ENCODE data around the gene IFRD1. TPM values are rescaled to one million over a fixed set of nuclear protein-coding genes. Genes with fewer than 3 reads are reported as not detected.

IFRD1 gene
- polyA plus RNA-seq, 3 donors: 32.6 to 40.8 (median 40.5) TPM

DNA sequence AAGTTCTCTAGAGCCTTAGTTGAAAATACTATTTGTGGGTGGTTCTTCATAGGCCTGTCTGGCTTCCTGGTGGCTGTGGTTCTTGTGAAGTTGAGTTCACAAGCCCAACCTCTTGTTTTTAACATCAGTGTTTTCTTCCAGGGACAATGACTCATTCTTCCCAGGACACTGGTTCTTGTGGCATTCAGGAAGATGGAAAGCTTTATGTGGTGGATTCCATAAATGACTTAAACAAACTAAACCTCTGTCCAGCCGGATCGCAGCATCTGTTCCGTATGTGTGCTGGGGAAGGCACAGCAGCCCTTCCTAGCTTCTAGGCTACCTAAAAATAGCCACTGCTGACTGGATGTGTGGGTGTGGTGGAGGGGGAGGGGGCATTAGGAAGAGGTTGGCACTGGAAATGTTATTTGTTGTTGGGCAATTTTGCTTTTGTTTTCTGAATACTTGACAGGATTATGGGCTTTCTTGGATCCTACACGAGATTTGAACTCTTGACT, 34.5 kb downstream of the IFRD1 start:
- DNase-seq (ENCODE audit: low read depth in 3 of 3, low spot score in 2 of 3): no peak

DNA sequence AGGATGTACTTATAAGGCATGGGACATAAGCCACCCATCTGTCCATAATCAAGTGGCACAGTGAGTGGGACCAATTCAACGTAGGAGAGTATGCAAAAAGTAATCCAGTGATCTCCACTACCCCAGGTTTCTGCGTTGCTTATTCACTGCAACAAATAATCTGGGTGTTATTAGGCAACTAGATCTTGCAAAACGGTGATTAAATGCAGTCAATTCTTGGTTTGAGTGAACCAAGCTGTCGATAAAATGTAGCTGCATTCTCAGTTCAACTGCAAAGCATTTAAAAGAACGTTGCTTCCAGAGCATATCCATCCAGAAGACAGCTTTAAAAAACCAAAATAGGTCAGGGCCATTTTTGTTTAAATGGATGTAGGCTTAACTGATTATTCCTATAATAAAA, 35.5 kb downstream of the IFRD1 start:
- no peak for DNase-seq (ENCODE audit: low read depth in 3 of 3, low spot score in 2 of 3)

DNA sequence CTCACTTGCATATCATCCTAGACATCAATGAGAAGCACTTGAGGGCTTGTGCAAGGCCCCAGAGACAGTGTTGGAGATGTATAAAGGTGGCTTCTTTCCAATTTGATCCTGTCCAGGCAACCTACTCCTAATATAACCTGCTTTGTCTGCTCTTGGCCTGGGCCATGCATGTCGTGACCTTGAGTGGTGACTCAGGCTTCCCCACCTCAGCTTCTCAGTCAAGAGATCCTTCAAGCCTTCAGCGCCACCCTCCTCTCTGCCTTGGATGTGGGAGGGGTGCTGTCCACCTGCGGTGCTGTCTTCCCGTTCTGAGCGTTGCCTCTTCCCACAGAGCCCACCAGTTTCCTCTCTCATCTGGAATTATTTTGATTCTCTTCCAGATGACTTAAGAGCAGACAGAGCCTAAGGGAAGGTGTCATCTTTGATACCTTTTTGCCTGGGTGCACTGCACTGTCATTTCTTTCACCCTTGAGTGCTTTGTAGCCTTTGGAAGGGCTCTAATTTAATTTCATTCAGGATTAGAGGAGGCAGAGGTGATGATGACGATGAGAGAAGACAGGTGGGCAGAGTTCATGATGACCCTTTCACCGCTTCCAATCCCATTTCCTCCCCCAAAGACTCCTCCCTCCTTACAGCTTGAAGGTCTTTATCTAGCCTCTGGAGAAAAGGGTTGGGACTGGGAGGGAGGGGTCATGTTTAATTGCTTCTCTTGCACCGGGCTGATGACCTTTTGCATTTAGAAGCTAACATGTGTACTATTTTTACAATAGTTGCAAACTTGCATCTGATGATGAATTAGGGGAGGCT, 37.4 kb downstream of the IFRD1 start:
- no peak for DNase-seq (ENCODE audit: low read depth in 3 of 3, low spot score in 2 of 3)

DNA sequence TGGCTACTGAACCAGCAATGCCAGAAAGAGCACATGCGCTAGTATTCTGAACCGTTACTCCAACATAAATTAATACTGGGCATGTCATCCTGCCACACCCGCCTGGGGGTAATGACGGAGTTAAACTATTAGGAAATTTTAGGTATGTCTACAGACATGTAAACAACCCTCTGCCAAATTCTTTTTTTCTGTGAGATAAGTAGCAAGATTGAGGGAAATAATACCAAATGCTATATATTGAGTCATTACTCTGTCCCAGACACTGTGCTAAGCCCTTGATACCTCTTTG, 37.9 kb downstream of the IFRD1 start:
- no peak for DNase-seq (ENCODE audit: low read depth in 3 of 3, low spot score in 2 of 3)

DNA sequence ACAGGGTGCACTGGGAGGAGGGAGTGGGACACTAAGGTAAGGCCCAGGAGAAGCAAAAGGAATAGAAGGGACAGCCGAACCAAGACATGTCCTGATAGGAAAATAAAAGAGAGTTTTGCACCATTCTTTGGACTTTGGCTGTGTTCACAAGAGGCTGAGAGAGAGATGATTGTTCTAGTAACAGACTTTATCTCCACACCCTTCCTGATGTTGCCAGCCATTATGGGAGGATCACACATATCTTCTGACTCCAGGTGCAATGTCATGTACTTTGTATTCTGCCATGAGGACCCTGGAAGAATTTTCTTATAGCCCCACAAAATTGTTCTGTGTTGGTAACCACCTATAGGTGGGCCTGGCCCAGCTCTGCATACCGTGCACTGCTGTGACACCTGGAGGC, 41.9 kb downstream of the IFRD1 start:
- no peak for DNase-seq (ENCODE audit: low read depth in 3 of 3, low spot score in 2 of 3)

DNA sequence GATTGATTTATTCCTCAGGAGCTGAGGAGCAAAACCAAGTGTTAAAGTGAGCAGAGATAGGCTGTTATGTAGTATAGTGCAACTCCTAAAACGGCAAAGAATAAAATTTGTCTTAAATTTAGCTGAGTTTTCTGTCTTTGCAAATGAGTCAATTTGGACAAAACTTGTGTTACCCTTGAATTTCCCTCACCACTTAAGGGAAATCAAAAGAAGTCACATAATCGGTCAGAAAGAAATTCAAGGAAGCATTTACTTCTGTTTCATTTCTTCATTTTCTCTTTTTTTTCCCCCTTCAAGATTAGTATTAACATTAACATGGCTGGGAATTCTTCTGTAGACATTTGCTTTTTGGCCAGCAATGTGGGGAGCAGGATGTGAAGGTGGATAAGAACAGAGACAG, 44.4 kb downstream of the IFRD1 start:
- no peak for DNase-seq (ENCODE audit: low read depth in 3 of 3, low spot score in 2 of 3)

DNA sequence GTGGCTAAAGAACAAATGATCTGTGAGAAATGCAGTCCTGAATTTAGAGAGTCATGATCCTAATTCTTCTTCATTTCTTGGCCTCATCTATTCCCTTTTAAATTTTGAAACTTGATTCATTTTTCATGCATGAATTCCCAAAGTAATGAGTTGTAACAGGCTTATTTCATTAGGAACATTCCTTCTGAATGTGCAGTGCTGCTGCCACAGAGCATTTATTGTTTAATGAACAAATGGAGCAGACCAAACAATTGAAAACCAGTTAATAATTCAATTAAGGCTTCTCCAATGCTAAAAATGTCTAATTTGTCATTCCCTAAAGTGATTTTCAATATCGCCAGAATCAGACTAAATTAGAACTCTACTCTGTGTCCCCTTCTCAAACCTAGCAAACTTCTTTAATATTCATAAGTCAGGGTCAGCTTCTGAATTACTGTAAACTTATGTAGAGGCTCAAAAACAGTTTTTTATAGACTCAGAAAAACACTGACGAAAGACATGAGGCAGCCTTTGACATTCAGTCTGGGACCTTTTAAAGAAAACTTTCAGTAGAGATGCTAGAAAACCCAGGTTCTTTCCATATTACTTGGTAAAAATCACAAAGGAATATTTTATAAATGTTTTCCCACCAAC, 45.0 kb downstream of the IFRD1 start:
- DNase-seq (ENCODE audit: low read depth in 3 of 3, low spot score in 2 of 3): no peak

DNA sequence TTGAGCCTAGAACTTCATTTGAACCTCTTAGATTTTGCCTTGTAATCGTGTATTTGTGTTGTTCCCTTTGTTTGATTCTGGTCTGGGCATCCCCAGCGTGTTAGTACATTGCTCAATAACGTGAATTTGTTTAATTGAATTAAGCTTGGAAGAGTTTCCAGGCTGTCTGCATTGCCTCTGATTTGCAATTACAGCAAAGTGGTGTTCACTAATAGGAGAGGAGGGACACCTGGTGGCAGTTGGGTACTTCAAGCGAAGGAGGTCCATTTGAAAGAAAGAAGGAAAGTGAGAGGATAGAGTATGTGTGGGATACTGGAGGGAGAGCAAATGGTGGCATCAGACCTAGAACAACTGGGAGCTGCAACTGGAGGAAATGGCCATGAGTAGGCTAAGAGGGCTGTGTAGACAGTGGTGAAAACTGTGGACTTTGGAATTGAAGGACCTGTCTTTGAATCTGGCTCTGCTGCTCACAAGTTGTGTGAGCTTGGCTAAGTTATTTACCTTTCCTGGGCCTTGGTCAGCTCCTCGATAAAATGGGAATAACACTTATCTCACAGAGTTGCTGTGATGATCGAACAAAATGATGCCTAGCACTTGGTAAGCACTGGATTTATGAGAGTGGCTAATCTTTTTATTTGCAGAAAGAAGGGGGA, 45.7 kb downstream of the IFRD1 start:
- DNase-seq (ENCODE audit: low read depth in 3 of 3, low spot score in 2 of 3): peak; percentile 16 to 41 (median 26)

DNA sequence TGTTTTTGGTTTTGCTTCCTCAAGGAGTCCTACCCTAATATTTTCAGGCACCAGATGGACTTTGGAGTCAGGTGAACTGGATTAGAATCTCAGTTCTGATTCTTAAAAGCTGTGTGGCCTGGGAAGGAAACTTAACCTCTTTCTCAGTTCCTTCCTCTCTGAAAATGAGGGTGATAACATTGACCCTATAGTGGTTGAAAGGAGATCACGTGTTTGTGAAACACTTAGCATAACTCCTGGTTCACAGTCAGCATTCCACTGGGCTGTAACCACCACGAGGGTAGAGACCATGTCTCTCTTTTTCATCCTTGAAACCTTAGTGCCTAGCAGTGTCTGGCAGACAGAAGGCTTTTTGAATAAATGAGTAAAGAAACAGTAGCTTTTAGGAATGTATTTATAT, 47.2 kb downstream of the IFRD1 start:
- no peak for DNase-seq (ENCODE audit: low read depth in 3 of 3, low spot score in 2 of 3)

DNA sequence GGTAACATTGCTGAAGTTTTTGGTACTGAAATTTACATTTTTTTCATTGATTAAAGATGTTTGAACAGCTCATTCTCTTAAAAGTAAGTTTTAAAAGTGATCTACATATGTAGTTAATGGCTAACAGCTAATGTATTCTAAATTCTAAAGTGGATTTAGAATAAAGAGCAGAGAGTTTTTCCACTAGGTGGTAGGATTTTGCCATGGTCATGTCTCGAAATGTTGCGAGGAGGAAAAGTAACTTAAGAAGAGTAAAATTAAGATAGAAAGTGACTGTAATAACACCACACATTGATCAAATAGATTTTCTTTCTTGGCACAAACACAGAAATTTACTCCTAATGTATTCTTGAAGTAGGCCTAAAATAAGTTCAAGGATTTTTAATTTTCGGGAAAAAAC, 50.4 kb downstream of the IFRD1 start:
- DNase-seq (ENCODE audit: low read depth in 3 of 3, low spot score in 2 of 3): no peak

DNA sequence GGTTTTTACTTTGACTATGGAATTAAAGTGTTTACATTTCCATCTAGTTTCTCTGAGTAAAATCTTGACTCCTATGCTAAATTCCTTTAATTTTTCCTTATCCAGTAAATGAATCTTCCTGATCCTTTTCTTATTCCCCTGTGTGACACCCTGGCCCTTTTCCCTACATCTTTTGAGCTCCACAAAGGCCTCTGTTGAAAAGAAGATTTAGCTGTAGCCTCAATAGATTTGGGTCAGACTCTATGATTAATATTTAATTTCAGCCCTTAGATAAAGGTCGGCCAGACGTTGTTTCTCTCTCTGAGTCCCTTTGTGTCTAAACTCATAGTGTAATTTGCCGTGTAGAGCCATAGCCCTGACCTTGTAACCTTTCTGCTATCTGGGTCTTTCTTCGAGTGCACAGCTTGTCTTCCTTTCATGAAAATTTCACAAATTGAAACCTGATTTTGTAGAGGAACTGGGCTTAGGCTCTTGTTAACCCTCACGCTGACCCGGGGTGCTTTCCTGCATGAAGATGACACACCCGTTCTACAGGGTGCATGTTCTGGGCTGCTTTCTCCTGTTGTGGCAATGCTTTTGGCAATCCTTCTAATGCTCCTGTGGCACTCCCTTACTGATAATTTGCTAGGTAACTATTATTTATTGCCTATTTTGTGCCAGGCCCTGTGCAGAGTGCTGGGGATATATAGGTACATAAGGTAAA, 51.7 kb downstream of the IFRD1 start:
- no peak for DNase-seq (ENCODE audit: low read depth in 3 of 3, low spot score in 2 of 3)

DNA sequence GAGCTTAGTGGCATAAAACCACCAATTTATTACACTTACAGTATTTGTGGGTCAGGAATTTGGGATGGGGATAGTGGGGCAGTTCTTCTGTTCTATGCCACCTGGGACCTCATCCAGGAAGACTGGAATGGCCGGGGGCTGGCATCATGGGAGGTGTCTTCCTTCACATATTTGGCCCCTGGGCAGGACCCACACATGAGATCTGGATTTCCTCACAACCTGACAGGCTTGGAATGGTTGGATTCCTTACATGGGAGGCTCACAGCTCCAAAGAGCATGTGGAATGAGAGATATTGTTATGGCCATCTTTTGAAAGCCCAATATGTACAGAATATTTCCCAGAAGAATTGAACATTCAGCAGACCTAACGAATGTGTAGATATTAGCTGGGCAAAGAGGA, 52.4 kb downstream of the IFRD1 start:
- no peak for DNase-seq (ENCODE audit: low read depth in 3 of 3, low spot score in 2 of 3)

DNA sequence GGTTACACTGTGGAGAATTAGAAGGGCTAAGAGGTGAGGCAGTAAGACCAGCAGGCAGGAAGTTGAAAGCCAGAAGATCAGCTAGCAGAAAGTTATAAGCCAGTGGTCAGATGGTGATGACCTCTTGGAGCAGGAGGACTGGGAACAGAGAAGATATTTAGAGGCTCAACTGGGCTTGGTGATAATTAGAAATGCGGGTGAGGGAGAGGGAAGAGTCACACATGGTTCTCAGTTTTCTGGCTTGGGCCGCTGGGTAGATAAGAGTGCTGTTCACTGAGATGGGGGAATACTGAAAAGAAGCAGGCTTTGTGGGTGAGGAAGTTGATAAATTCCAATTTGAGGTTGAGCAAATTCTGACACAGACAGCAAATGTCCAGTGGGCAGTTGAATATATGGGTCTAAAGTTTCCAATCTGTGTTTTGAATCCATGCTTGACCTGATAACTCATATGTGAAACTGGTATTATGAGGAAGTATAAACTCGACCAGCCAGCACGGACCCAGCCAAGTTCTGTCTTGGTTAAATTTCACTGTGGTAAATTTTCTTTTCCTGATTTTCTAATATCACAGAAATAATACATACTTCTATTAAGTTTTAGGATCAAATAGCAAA, 53.2 kb downstream of the IFRD1 start:
- no peak for DNase-seq (ENCODE audit: low read depth in 3 of 3, low spot score in 2 of 3)

DNA sequence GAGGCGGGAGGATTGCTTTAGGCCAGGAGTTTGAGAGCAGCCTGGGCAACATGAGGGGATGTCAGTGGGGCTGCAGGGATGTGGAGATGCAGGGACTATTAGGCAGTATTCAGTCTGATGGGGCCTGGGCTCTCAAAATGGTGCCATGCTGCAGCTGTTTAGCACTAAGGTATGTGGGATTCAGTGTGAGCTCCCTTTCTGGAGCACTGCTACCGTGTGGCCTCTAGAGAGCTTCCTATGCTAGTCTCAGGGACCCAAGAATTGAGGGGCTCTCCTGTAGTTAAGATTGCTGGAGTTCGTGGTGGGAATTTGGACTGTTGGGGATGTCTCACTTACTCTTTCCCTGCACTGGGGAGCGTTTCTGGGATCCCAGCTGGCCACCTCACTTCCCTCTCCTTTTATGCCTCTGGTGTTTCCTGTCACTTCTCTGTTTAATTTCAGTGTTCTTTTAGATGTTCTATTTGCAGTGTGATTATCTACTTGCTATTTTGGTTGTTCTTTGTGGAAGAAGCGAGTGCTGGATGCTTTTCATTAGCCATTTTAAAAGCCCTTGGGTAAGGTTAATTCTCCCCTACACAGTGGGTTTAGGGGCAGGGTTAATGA, 53.9 kb downstream of the IFRD1 start:
- DNase-seq (ENCODE audit: low read depth in 3 of 3, low spot score in 2 of 3): no peak

DNA sequence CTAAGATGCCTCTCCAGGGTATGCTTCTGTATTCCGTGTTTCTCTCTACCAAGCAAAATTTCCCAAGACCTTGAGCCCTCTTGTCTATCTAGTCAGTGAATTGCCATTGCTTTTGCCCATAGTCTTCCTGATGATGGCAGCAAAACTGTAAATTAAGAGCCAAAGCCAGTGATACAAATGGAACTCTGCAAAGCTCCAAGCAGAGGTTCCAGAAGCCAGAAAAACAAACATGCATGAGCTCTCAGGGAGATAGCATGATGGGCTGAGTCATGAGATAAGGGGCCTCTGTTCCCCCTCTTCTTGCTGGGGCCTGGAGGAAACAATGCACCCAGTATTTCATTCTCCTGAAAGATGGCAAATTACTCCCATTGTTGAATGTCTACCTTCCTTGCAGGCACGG, 55.2 kb downstream of the IFRD1 start:
- no peak for DNase-seq (ENCODE audit: low read depth in 3 of 3, low spot score in 2 of 3)

DNA sequence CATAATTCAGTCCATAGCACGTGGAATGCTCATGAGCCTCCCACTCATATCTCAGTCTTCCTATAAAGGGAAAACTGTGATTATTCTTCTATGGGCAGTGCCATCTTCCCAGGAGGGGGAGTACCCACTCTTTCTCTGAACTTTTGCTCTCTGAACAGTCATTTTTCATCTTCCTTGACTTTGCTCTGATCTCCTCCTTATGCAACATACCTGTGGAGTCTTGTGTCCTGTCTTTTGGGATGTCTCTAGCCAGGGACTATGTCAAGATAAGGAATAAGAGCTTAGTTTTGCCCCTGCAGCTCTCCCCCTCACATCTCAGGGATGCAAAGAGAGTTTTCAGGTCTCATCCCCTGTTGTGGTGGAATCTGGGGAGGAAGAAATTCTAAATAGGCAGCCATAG, 58.1 kb downstream of the IFRD1 start:
- DNase-seq (ENCODE audit: low read depth in 3 of 3, low spot score in 2 of 3): no peak

DNA sequence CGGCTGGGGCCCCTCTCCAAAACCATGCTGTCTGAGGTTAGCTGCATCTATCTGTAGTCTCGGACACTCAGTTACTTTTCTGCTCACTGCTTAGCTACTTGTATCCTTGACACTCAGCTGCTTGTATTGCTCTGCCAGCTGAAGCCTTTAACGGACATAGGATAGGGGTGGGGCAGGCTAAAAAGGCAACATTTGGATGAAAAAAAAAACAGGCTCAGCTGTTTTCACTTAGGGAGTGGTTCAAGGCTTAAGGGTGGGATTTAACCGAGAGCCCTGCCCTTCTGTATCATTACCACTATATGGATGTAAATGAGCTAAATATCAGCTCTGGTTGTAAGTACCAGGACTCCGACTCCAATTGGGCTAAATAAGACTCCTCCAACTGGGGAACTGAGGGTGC, 59.1 kb downstream of the IFRD1 start:
- DNase-seq (ENCODE audit: low read depth in 3 of 3, low spot score in 2 of 3): no peak

DNA sequence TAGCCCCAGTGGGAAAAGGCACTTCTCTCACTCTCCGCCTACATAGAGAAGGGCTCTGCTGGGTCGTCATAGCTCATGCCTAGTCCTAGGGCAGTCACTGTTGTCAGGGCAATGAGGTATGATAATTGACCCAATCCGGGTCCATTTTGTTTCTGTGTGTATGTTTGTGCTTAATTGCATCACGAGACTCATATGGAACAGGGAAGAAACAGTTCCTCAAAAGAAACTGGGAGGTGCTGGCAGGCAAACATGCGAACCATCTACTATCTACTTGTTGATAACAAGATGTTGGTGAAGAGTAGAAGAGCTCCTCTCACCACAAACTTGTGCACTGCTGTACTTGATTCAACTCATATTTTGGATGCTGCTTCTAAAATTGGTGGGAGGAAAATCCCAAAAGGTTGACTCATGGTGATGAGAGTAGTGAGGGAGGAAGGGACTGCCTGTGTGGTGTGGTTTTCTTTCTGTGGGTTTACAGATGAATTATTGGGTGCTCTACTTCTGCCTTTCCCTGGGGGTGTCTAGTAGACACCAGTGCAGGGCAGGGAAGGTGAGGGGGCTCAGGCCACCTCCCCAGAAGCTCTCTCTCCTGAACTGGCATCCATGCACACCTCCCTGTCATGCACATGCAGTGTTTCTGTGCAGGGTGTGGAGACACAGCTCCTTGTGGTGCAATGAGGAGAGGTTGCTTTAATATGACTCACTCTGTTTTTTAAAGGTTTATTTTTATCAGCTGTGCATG, 59.9 kb downstream of the IFRD1 start:
- DNase-seq (ENCODE audit: low read depth in 3 of 3, low spot score in 2 of 3): no peak

DNA sequence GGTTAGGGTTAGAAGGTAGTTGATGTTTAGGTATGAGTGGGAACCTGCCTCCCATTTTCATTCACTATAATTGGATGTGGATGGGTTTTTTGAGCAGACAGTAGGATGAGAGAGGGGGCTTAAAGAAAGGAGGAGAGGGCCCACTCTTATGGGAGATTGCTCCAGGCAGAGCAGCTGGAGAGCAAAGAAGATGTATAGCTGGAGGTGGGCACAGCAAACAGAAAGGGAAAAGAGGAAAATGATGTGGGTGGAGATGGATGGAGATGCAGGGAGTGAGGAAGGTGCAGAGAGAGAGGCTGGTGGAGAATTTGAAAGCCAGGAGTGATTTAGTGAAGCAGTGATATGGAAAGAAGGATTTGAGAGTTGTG, 60.5 kb downstream of the IFRD1 start:
- DNase-seq (ENCODE audit: low read depth in 3 of 3, low spot score in 2 of 3): no peak
